Prostate gland (tissue), 2 donors: ENCODE results near the gene SNIP1.
"Not testable (repeated sequence)": the region's sequence is repeated elsewhere in the genome, so short reads cannot be mapped to it uniquely, and the experiment has no call there.

Source experiments
- POLR2A ChIP-seq: fragments of 450-650 bp; IDR thresholded peaks from one replicate; pipeline ENCODE4 v1.6.1; 2016; ENCODE audit warnings: antibody characterized with exemption, mild to moderate bottlenecking
- POLR2AphosphoS5 ChIP-seq: sonication (generic); formaldehyde crosslinking; IDR thresholded peaks from one replicate; pipeline ENCODE4 v1.6.1; 2017; ENCODE audit warnings: antibody characterized with exemption
- TF ChIP-seq, protein P1 (sequence below), 4 experiments: fragments of 200-600 bp in 2 of 4; fragments of 450-650 bp in 2 of 4; sonication (generic) in 2 of 4; IDR thresholded peaks; 1 replicate in 3 of 4; 2 replicates in 1 of 4; pipeline ENCODE4 v1.5.1; 2016 to 2019; ENCODE audit warnings: antibody characterized with exemption in 4 of 4, mild to moderate bottlenecking in 2 of 4, moderate library complexity in 2 of 4

GRCh38 chr1:37518241-37518640 lies 35.9 kb downstream of the SNIP1 start:
- TF ChIP-seq, protein P1, sequence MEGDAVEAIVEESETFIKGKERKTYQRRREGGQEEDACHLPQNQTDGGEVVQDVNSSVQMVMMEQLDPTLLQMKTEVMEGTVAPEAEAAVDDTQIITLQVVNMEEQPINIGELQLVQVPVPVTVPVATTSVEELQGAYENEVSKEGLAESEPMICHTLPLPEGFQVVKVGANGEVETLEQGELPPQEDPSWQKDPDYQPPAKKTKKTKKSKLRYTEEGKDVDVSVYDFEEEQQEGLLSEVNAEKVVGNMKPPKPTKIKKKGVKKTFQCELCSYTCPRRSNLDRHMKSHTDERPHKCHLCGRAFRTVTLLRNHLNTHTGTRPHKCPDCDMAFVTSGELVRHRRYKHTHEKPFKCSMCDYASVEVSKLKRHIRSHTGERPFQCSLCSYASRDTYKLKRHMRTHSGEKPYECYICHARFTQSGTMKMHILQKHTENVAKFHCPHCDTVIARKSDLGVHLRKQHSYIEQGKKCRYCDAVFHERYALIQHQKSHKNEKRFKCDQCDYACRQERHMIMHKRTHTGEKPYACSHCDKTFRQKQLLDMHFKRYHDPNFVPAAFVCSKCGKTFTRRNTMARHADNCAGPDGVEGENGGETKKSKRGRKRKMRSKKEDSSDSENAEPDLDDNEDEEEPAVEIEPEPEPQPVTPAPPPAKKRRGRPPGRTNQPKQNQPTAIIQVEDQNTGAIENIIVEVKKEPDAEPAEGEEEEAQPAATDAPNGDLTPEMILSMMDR (IDR thresholded peaks at IDR 0.05), result not testable (repeated sequence)
- TF ChIP-seq POLR2A, POLR2AphosphoS5: not testable (repeated sequence)
